IMR-90 (cell line): ENCODE measurements around the gene SUCLA2. TPM values are rescaled to one million over a fixed set of nuclear protein-coding genes. Genes with fewer than 3 reads are reported as not detected.

Experiments used
- CTCF ChIP-seq: conservative IDR thresholded peaks from 2 replicates; pipeline ENCODE4 v1.5.1; 2012; ENCODE audit warnings: mild to moderate bottlenecking, low read depth, low read length, improper control_type of control experiment
- ELK1 ChIP-seq: fragments of 150-350 bp; IDR thresholded peaks from 2 replicates; pipeline ENCODE4 v1.6.1; 2016; ENCODE audit warnings: low read depth, mild to moderate bottlenecking, low read length, moderate library complexity, borderline replicate concordance
- RCOR1 ChIP-seq: IDR thresholded peaks from 2 replicates; pipeline ENCODE4 v1.6.1; 2012; ENCODE audit warnings: mild to moderate bottlenecking, low read length, improper control_type of control experiment; ENCODE audit not compliant: insufficient replicate concordance
- polyA plus RNA-seq, 3 experiments: library from polyadenylated mRNA; depleted of rRNA; stranded (reverse); fragments of >200 nt; gene quantifications; 2 replicates each; pipeline ENCODE4 v1.2.3, GENCODE V29; 2012; ENCODE audit warnings: low replicate concordance in 1 of 3
- total RNA-seq: library from RNA; depleted of rRNA; stranded (reverse); fragments of >200 nt; gene quantifications from 2 replicates; pipeline ENCODE4 v1.2.3, GENCODE V29; 2012

Gene SUCLA2
- total and polyA plus RNA-seq, 2 of the 4 experiments (the other 2 are of a cell fraction), result 31.5 to 36.1 TPM

- TF ChIP-seq ELK1 (no peak), CTCF (no peak), RCOR1 (no peak)
These were observed 70.4 kb downstream of the SUCLA2 start (continued) for GRCh38 chr13:47930649-47931165.
